Psoas muscle (tissue), 8 donors: ENCODE results near the gene TSGA10IP. TPM values are rescaled to one million over a fixed set of nuclear protein-coding genes. Genes with fewer than 3 reads are reported as not detected.
A peak's percentile ranks its signal among the peaks of the same experiment; 100 is the strongest.

ENCODE experiments used
- ATAC-seq, 4 donors: fragments of 200-7000 bp; cut with Tn5 transposase; one replicate each; pipeline ENCODE4 v1.9.1; 2020; ENCODE audit warnings: moderate library complexity in 3 of 4, mild to moderate bottlenecking in 2 of 4
- DNase-seq, 2 donors: peaks; one replicate each; pipeline ENCODE4 v3.0.0-alpha.2; 2020
- H3K27ac ChIP-seq: fragments of 200-600 bp; one replicate; pipeline ENCODE4 v1.8.0; 2022
- H3K27me3 ChIP-seq, 3 donors: fragments of 200-600 bp in 1 of 3; one replicate each; pipeline versions ENCODE4 v1.6.1 to v1.8.0; 2013 to 2022; ENCODE audit warnings: low read length in 2 of 3, mild to moderate bottlenecking in 2 of 3, moderate library complexity in 1 of 3; ENCODE audit not compliant: insufficient read depth in 3 of 3
- H3K36me3 ChIP-seq, 2 donors: fragments of 200-600 bp in 1 of 2; one replicate each; pipeline versions ENCODE4 v1.6.1 to v1.8.0; 2013 to 2022; ENCODE audit warnings: low read depth in 1 of 2, mild to moderate bottlenecking in 1 of 2, moderate library complexity in 1 of 2; ENCODE audit not compliant: insufficient read depth in 1 of 2
- H3K4me1 ChIP-seq: fragments of 200-600 bp; one replicate; pipeline ENCODE4 v1.8.0; 2022
- H3K4me3 ChIP-seq: fragments of 200-600 bp; one replicate; pipeline ENCODE4 v1.8.0; 2022; ENCODE audit warnings: mild to moderate bottlenecking
- H3K9me3 ChIP-seq: fragments of 200-600 bp; one replicate; pipeline ENCODE4 v1.8.0; 2022
- CTCF ChIP-seq: fragments of 200-600 bp; IDR thresholded peaks from one replicate; pipeline ENCODE4 v1.8.0; 2022; ENCODE audit warnings: antibody characterized with exemption
- WGBS, 3 donors: extraction: QIAGEN DNeasy Blood & Tissue Kit; methylation state at CpG; one replicate each; pipeline versions ENCODE4 v1.1.6 to v1.1.7; 2013; 5-methylcytosine and 5-hydroxymethylcytosine counted together
- intact Hi-C, 2 donors: fragments of 100-400 bp; cut with DNase I; formaldehyde crosslinking; loops; one replicate each; pipeline versions ENCODE4 v1.11.0 to v1.14.2; 2022
- polyA plus RNA-seq, 3 donors: library from polyadenylated mRNA; stranded (reverse); fragments of 200-250 nt; gene quantifications; one replicate each; pipeline ENCODE4 v1.2.3, GENCODE V29; 2013
- total RNA-seq, 4 donors: library from RNA; stranded (reverse); fragmentation: NEBNext Ultra II Directional in 2 of 4; extraction: Animal tissue kit (Norgen Biotek cat#: 25700) in 2 of 4; gene quantifications; one replicate each; pipeline versions ENCODE4 v1.2.1 to v1.2.4, GENCODE V29; 2021 to 2023
- donor health status: healthy with polysubstance abuse.
- donor health status: DM: no; HTN: no; CAD: no; lungs with moderate emphysema.
- donor health status: Bipolar disorder and iron deficiency.
- donor health status: healthy.
- donor health status: DM: yes; HTN: yes; CAD: no.
- donor health status: DM: no; HTN: no; CAD: no.
- donor health status: DM: no; HTN: no; CAD: no.
- donor health status: DM: yes; HTN: yes; CAD: no.

TSGA10IP gene
- total and polyA plus RNA-seq, 7 donors = not detected

- Histone ChIP-seq H3K36me3 (peaks cover 11 to 66% of the 10 kb centered on the region in 2 donors), H3K4me3 (no peak overlapping the region), H3K4me1 (peaks cover 33% of the 10 kb centered on the region), H3K27ac (no peak overlapping the region), H3K9me3 (no peaks in the 10 kb centered on the region), H3K27me3 (no peaks in the 10 kb centered on the region)
- TF ChIP-seq CTCF = no peak
- ATAC-seq (no peak), DNase-seq (no peak)
- 92 to 95% (median 94%) methylated on average over 36 of the region's 36 CpGs for whole genome bisulfite sequencing, 3 donors
- intact Hi-C loops = loop anchor here in 1 of 2 donors (2.0 kb wide), 1 partner anchor 47 kb away; the partner anchor contains the start of genes C11orf68 and DRAP1
These were observed 20.9 kb downstream of the TSGA10IP start for GRCh38 chr11:65965986-65966762.

GRCh38 chr11:65967329-65967934, 22.2 kb downstream of the TSGA10IP start:
- Histone ChIP-seq H3K4me1 (peaks cover 32% of the 10 kb centered on the region), H3K36me3 (peaks cover 11 to 75% of the 10 kb centered on the region in 2 donors), H3K27me3 (no peaks in the 10 kb centered on the region), H3K4me3 (no peak overlapping the region), H3K27ac (no peak overlapping the region), H3K9me3 (no peaks in the 10 kb centered on the region)
- no peak for DNase-seq
- WGBS, 3 donors = 88 to 92% (median 90%) methylated on average over 24 to 30 of the region's 30 CpGs
- intact Hi-C loops = loop anchor here in 1 of 2 donors (2.0 kb wide), 1 partner anchor 49 kb away; the partner anchor contains the start of genes C11orf68 and DRAP1
- no peak for TF ChIP-seq CTCF
- no peak for ATAC-seq

- no peaks in the 10 kb centered on the region for H3K27me3 ChIP-seq
- H3K36me3 ChIP-seq = peaks cover 11 to 88% of the 10 kb centered on the region in 2 donors
- TF ChIP-seq CTCF = peak; percentile 26
- peaks cover 18% of the 10 kb centered on the region for H3K4me1 ChIP-seq
- 45 to 65% (median 51%) methylated on average over 15 of the region's 15 CpGs for WGBS, 3 donors
- H3K27ac ChIP-seq = peak overlapping the region; percentile 77
- intact Hi-C loops = no loop called here
- no peaks in the 10 kb centered on the region for H3K9me3 ChIP-seq
- DNase-seq = no peak
- ATAC-seq = peak; percentile 82 to 93 (median 88)
- H3K4me3 ChIP-seq = peak overlapping the region; percentile 5
These were observed 23.6 kb downstream of the TSGA10IP start for GRCh38 chr11:65968600-65969482.

GRCh38 chr11:65972116-65972515, 26.8 kb downstream of the TSGA10IP start:
- WGBS, 3 donors = 91 to 95% (median 93%) methylated on average over 8 of the region's 8 CpGs
- intact Hi-C loops = no loop called here
- Histone ChIP-seq H3K4me1 (peaks cover 18% of the 10 kb centered on the region), H3K4me3 (no peak overlapping the region), H3K27me3 (no peaks in the 10 kb centered on the region), H3K27ac (no peak overlapping the region), H3K9me3 (no peaks in the 10 kb centered on the region), H3K36me3 (peaks cover 5 to 82% of the 10 kb centered on the region in 2 donors)
- TF ChIP-seq CTCF = no peak
- no peak for DNase-seq
- no peak for ATAC-seq
